Panc1 (cell line): ENCODE measurements around the gene ATP5IF1.

Source experiments
- CTCF ChIP-seq: fragments of 450-650 bp; IDR thresholded peaks from 2 replicates; pipeline ENCODE4 v1.5.1; 2017; ENCODE audit warnings: mild to moderate bottlenecking
- POLR2AphosphoS5 ChIP-seq: IDR thresholded peaks from 2 replicates; pipeline ENCODE4 v1.6.1; 2012; ENCODE audit warnings: mild to moderate bottlenecking, low read depth, low read length, moderate library complexity
- REST ChIP-seq, 2 experiments: IDR thresholded peaks; 2 replicates each; pipeline ENCODE4 v1.6.1; 2011 to 2012; ENCODE audit warnings: low read depth in 2 of 2, control low read depth in 1 of 2, low read length in 1 of 2, mild to moderate bottlenecking in 1 of 2, moderate library complexity in 1 of 2; ENCODE audit not compliant: insufficient read depth in 1 of 2

DNA sequence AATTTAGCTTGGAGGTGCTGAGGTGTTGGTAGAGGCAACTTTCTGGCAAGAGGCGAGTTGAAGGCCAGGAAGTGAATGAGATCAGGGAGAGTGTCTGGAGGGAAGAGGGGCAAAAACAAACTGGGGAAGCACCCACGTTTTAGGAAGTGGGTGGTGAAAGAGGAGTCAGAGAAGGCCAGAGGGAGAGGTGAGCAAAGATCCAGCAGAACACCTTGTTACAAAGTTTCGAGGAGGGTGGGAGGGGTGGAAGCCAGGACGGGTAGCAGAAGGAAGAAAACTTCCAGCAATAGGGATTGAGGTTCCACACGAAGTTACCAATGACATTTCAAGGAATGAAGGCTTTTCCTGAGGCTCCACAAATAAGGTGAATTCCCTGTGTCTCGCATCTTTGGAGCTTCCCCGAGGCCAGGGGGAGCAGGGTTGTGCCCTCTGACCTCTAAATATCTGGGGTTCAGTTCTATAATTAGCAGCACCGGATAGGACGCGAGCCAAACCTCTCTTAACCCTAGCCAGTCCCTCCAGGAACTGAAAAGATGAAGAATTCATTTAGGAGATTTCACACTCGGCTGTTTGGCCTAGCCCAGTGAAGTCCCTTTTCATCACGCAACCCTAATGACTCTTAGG lies 22.8 kb downstream of the ATP5IF1 start:
- TF ChIP-seq POLR2AphosphoS5 (no peak), CTCF (no peak), REST (IDR thresholded peaks at IDR 0.05; ENCODE audit: insufficient read depth in 1 of 2, low read depth in 2 of 2, low read length in 1 of 2) (no peak)
